ENCODE measurements around the gene TMEM151A.
"Not testable (repeated sequence)": the region's sequence is repeated elsewhere in the genome, so short reads cannot be mapped to it uniquely, and the experiment has no call there.

The TMEM151A gene

DNA sequence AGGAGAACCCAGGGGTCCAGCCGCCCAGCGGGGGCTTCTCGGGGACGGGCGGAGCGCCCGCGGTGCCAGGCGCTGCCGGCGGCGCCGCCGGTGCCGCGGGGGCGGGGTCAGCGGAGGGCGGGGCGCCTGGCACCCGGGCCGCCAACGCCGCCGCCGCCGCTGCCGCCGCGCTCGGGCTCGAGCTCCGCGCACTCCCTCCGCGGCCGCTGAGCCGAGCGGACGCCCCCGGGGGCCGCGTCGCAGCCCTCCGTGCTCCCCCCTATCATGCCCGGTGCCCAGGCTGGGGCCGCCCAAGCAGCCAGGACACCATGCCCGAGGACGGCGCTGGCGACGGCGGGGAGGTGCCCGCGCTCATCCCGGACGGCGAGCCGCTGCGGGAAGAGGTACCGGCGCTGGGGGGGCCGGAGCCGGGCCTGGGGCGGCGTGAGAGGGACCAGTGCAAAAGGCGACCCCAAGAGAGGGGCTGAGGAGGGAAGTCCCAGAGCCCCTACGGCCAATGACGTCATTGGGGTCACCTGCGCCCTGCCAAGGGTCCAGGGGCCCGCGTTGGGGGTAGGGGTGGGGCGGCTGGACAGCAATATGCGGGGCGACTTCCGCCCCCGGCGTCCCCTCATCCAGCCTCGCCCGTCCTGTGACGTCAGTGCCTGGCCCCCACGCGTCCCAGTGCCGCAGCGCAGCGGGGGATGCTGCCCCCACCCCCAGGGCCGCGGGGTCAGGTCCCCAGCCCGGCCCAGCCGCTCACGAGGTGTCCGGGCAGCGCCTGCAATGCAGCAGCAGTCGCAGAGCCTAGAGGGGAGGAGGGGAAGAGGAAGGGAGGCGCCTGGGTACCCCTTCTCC, at the start of gene TMEM151A:
TMEM151A (plus strand) TSS at position 189 of the 837 bp plus-strand sequence; CDS start at position 309, 120 bp downstream.
- DNase-seq = no peak

DNA sequence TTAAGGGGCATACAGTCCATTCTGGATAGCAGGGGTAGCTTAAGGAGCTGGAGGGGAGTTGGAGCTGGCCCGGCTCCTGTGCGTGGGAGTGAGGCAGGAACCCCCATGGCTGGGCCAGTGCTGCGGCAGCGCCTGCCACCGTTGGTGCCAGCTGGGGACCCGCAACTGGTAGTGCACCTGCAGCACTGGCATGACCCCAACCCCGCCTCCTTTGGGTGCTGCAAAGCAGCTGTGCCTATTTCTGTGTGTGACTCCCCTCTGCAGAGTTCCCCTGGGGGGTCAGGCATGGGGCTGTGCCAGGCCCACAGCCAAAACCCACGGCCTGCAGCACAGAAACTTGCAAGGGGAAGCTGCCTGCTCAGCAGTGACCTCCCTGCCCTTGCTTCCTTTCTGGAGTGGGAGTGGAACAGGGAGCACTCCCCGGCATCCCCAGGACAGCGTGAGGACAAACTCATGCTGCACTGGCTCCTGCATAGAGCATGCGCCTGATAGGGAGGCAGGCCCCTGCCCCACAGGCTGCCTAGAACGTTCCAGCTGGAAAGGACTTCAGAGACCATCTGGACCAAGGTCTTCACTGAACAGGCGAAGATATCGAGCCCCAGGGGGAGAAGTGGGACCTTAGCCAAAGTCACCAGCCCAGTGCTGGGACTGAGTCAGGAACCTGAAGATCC, 49.5 kb upstream of the TMEM151A start:
- DNase-seq = no peak

DNA sequence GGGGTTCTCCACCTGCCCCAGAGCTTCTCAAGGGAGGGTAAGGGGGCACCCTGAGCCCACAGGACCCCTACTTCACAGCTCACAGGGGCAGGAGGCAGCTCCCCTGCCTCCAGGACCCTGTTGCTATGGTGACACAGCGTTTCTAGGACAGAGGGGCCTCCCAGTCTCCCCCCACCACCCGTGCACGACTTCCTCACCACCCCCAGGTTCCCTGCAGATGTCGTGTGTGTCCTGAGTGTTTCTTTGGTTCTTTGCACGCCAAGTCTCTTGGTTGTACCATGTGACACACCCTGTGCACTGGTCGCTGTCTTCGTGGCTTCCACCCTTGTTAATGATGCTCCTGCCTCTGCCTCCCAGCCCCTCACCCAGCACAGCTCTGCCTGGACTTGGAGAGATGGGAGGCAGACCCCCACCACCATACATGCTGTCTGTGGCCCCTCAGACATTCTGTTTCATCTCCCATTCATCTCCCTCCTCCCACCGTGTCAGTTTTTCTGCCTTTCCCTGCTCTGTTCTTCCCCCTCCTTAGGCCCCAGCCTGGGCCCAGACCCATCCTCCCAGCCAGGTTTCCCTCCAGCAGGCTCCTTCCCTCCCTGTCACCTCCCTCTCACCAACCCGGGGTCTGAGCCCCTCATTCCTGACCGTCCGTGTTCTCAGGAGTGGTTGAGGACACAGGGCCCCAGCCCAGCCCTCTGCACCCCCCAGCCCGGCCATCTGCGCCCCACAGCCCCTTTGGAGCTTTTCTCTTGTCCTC, 47.7 kb upstream of the TMEM151A start:
- no peak for DNase-seq

DNA sequence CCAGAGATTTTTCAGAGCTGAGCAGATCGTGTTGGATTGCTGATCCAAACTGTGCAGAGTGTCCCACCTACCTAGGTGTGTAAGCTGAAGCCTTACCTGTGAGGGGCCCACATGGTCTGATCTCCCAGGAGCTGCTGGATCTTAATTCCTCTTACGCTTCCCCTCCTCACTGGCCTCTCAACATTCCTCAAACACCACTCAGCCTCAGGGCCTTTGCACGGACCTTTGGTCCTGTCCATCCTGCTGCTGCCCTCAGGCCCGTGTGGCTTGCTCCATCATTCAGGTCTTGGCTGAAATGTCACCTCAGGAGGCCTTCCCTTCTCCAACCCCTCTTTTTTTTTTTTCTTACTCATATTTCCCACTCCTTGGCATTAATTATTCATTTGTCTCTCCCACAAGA, 44.4 kb upstream of the TMEM151A start:
- DNase-seq = no peak

DNA sequence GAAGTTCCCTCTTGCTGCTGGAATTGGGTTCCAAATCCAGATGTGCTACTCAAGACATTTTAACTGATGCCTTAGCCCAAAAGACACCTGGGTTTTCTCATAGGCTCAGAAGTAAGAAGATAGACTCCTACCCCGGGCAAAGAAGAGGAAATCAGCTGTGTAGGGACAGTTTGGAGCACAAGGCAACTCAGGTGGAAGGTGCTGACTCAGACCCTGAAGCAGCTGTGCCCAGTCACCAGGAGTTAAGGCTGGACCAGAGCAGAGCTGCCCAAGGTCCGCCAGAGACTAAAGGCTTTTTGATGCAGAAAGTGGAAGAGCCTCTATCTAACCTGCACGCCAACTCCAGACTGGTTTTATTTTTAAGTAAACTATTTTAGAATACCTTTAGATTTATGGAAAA, 43.9 kb upstream of the TMEM151A start:
- DNase-seq = no peak

DNA sequence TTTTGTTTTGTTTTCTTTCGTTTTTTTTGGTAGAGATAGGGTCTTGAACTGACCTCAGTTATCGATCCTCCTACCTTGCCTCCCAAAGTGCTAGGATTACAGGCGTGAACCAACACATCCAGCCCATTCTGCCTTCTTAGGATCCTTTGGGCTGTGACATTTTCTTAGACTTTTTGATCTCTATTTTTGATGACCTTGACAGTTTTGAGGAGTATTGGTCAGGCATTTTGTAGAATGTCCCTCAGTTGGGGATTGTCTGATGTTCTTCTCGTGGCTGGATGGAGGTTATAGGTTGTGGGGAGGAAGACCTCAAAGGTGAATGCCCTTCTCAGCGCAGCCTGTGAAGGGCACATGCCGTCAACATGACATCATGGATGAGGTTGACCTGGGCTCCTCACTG, 42.8 kb upstream of the TMEM151A start:
- DNase-seq = no peak

DNA sequence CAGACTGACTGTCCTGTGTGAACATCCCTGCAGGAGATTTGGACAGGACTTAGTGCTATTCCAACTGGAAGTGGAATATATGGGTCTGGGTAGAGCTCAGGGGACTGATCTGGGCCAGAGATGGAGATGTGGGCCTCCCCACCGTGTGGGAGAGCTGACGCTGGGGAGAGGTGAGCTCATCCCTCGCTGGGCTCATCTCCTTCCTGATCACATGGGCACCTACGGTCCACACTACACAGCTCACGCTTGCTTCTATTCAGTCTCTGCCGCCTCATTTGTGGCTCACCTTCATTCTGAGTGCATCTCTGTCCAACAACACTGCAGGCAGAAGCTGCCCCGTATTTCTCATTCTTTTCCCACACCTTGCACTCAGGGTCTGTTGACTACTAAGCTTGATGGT, 39.9 kb upstream of the TMEM151A start:
- no peak for DNase-seq

DNA sequence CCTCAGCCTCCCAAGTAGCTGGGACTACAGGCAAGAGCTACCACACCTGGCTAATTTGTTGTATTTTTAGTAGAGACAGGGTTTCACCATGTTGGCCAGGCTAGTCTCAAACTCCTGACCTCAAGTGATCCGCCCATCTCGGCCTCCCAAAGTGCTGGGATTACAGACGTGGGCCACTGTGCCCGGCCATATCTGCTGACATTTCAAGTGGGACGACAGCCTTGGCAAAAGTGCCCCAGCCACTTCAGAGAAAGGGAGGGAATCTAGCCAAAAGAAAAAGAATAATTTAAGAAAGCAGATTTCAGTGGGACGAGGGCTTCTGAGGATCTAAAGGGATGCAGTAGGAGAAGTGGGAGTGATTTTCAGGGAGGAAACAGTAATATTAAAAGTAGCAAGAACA, 38.6 kb upstream of the TMEM151A start:
- DNase-seq = not testable (repeated sequence)

DNA sequence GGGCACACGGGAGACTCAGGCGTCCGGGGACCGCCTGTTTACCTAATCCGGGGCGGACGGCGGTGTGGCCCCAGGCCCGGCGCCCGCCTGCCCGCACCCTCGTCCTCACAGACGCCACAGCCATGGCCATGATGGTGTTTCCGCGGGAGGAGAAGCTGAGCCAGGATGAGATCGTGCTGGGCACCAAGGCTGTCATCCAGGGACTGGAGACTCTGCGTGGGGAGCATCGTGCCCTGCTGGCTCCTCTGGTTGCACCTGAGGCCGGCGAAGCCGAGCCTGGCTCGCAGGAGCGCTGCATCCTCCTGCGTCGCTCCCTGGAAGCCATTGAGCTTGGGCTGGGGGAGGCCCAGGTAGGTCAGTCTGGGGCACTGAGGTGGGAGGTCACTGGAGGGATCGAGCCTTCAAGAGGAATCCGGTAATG, 33.2 kb upstream of the TMEM151A start:
- no peak for DNase-seq

DNA sequence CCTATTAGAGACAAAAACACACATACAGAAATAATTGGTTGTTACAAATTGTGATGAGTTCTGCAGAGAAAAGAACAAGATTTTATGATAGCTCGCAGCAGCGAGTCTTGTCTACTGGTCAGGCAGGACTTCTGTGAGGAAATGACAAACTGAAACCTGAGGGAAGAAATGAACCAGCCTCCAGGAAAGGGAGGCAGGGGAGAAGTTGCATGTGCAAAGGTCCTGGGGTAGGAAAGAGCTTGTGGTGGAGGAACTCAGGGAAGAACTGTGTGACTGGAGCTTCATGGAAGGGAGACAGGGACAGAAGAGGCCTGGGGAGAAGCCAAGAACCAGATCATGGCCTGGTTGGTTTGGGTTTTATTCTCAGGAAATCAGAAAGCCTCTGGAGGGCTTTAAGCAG, 32.5 kb upstream of the TMEM151A start:
- DNase-seq = no peak

DNA sequence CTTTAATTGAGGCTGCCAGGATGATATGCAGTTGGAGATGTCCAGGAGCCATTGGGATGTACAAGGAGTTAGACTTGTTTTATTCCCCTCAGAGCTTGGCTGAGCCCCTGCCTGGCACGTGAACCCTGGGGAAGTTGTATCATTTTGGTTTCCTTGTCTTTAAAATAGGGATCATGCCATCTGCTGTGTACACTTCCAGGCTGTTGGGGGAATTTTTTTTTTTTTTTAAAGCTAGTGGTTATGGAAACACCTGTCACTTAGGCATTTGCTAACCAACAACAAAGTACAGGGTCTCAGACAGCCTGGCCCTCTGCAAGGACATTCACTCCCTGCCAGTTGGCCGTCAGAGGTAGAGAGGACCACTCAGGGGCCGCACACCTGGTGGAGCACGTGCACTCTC, 31.7 kb upstream of the TMEM151A start:
- peak; percentile 42 for DNase-seq

DNA sequence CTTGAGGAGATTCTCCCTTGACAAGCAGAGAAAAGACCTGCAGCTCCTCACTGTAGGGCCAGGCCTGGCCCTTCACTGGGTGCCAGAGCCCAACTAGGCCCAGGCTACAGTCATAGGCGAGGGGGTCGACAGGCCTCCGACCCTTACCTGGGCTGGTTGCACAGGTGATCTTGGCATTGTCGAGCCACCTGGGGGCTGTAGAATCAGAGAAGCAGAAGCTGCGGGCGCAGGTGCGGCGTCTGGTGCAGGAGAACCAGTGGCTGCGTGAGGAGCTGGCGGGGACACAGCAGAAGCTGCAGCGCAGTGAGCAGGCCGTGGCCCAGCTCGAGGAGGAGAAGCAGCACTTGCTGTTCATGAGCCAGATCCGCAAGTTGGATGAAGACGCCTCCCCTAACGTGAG, 30.1 kb upstream of the TMEM151A start:
- DNase-seq = no peak

DNA sequence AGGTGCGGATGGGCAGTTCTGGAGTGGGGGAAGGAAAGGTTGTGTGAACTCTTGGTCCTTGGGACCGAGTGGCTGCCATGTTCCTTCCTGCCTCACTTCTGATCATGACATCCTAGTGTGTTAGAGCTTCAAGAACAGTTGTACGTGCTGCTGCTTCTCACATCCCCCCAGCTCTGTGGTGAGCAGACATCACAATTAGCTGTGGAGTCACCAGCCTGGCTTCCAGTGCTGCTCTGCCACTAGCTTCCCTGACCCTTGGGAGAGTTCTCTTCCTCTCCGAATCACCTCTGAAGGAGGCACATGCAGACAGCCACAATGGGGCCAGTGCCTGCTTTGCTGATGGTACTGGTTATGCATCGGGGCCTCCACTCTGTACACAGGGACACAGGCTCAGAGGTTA, 29.5 kb upstream of the TMEM151A start:
- no peak for DNase-seq

DNA sequence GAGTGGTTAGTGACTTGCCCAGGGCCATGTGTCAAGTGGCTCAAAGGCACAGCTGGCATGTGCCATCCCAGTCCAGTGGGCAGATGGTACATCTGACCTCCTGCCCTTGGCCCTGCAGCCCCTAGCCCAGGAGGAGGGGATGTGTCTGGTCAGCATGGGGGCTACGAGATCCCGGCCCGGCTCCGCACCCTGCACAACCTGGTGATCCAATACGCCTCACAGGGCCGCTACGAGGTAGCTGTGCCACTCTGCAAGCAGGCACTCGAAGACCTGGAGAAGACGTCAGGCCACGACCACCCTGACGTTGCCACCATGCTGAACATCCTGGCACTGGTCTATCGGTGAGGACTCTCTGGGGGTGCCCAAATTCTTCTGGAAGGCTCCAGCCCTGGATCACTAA, 29.0 kb upstream of the TMEM151A start:
- no peak for DNase-seq

DNA sequence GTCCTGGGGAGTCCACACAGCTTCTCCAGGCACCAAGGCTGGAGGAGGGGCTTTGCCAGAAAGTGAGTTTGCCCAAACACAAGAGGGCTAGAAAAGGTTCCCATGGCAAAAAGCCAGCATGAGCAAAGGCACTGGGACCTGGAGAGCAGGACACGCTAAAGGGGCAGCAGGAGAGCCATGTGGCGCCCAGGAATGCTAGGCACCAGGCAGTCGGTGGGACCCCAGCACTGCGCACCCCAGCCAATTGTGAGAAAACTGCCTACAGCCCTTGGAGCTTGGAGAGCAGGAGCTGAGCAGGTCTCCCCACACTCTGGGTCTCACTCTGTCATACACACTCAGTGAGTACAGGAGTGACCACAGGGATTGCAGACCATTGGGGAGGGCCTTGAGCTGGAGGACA, 28.5 kb upstream of the TMEM151A start:
- DNase-seq = no peak

DNA sequence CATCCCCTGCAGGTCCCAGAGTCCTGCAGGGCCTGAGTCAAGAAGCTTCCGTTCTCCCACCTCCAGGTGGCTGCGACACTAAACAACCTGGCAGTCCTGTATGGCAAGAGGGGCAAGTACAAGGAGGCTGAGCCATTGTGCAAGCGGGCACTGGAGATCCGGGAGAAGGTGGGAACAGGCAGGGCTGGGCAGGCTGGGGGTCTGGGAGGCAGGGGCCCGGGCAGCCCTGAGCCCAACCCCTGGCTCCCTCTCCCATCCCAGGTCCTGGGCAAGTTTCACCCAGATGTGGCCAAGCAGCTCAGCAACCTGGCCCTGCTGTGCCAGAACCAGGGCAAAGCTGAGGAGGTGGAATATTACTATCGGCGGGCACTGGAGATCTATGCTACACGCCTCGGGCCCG, 27.9 kb upstream of the TMEM151A start:
- no peak for DNase-seq

DNA sequence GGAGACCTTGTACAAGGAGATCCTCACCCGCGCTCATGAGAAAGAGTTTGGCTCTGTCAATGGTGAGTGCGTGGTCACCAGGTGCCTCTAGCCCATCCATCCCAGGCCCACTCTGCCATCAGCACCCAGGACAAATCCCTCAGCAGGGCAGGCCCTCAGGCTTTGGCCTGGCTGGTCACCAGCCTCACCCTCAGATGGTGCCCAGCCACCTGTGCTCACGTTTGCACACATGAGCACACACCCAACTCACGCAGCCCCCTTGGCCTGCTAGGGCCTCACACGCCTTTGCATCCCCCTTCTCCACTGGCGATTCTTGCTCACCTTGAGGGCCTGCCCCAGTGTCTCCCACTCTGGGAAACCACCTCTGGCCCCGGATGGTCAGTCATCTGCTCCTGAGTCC, 27.3 kb upstream of the TMEM151A start:
- no peak for DNase-seq

DNA sequence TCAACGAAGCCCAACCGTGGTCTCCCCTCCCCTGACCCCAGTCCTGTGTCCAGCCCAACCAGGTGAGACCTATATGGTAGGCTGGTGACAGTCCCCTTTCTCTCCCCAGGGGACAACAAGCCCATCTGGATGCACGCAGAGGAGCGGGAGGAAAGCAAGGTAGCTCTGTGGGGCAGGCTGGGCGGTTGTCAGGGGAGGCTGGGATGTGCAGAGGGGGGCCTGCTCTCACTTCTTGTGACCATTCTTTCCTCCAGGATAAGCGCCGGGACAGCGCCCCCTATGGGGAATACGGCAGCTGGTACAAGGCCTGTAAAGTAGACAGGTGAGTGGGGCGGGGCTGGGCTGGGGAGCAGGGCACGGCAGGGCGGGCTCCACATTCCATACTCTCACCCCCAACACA, 26.8 kb upstream of the TMEM151A start:
- no peak for DNase-seq

DNA sequence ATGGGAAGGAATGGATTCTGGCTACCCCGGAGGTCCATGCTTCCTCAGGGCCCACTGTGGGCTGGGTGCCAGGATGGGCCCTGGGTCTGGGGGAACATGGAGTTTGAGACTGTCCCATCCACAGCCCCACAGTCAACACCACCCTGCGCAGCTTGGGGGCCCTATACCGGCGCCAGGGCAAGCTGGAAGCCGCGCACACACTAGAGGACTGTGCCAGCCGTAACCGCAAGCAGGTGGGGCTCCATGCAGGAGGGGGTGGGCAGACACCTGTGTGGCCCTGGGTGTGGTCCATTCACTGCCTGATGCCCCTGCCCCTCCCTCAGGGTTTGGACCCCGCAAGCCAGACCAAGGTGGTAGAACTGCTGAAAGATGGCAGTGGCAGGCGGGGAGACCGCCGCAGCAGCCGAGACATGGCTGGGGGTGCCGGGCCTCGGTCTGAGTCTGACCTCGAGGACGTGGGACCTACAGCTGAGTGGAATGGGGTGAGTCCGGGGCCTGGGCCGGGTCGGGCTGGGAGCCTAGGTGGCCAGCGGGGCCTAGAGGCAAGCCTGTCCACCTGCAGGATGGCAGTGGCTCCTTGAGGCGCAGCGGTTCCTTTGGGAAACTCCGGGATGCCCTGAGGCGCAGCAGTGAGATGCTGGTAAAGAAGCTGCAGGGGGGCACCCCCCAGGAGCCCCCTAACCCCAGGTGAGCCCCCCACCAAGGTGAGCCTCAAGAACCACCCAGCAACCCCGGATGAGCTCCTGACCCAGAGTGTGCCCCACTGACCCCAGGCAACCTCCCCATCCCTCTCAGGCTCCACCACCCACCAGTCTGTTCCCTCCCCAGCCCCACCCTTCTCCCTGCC, 25.9 kb upstream of the TMEM151A start:
- DNase-seq = no peak

DNA sequence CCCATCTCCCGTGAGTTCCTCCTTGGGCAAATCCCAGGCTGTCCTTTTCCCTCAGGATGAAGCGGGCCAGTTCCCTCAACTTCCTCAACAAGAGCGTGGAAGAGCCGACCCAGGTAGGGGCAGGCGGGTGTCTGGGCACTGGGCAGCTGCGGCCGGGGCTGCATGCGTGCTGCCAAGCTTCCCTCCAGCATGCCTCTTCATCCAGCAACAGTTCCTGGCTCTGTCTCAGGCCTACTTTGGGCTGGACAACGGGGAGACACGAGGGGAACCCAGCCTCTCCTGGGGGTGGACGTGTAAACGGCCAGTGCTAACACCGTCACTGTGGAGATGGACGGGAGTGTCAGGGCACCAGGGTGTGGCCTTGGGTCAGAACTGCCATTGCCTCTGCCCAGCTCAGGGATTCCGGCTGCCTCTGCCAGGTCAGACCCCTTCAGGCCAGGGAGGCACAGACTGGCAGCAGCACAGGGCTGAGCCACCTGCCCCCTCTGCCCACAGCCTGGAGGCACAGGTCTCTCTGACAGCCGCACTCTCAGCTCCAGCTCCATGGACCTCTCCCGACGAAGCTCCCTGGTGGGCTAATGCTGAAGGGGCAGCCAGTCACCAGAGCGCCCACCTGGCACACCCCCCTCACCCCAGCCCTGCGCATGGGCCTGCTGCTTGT, 25.2 kb upstream of the TMEM151A start:
- DNase-seq = no peak

DNA sequence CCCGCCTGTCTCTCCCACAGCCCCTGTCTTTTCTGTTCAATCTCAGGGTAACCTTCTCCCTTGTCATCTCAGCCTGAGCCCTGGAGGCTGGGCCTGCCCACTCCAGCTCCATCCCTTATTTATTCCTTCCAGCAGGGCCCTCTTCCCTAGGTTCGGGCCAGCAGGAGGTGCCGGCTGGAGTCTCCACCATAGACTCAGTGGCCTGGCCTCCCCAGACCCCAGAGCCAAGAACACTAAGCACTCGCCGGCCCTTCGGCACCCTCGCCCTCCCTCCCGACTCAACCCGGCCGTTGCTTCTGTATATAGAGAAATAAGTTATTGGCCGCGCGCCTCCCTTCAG, 24.7 kb upstream of the TMEM151A start:
- DNase-seq = no peak
